HCT116 (cell line): ENCODE data around the gene CA5B. TPM values are rescaled to one million over a fixed set of nuclear protein-coding genes. Genes with fewer than 3 reads are reported as not detected.

ENCODE experiments used
- ATAC-seq: fragments of 200-7000 bp; cut with Tn5 transposase; 2 replicates; pipeline ENCODE4 v1.9.1; 2020; ENCODE audit warnings: mild to moderate bottlenecking, moderate library complexity
- BruUV-seq: library from RNA; stranded (reverse); fragments of 400-500 nt; replicated peaks from 2 replicates; lab custom pipeline; 2021; lab: Mats Ljungman, UMichigan
- CTCF ChIA-PET: fragments of 300-600 bp; sonication (Branson Sonifier 250); formaldehyde crosslinking; loops from one replicate; lab custom pipeline; 2021; ENCODE audit warnings: antibody characterized with exemption; lab: Charles Lee
- POLR2A ChIA-PET: fragments of 300-600, 350-600 bp; sonication (Branson Sonifier 250); formaldehyde crosslinking; loops from one replicate; lab custom pipeline; 2021; ENCODE audit warnings: antibody characterized with exemption; lab: Charles Lee
- RAD21 ChIA-PET, 2 experiments: fragments of 300-600 bp; sonication (Branson Sonifier 250); formaldehyde crosslinking; loops; one replicate each; lab custom pipeline; 2023; ENCODE audit warnings: low total read pairs in 2 of 2; ENCODE audit not compliant: uncharacterized antibody in 2 of 2, unreplicated experiment in 2 of 2, low non-redundant PET in 1 of 2; lab: Charles Lee
- DNase-seq: peaks from one replicate; pipeline ENCODE4 v3.0.0-alpha.2; 2010; ENCODE audit warnings: low read depth, low spot score
- H2AFZ ChIP-seq: fragments of 200-600 bp; shearing (Covaris generic), sonication (generic); 2 replicates; pipeline ENCODE4 v1.6.1; 2017; ENCODE audit warnings: low read depth, mixed run types, mixed read lengths, antibody characterized with exemption, low read length; ENCODE audit not compliant: poor library complexity, severe bottlenecking
- H3K27ac ChIP-seq: 2 replicates; pipeline ENCODE4 v1.5.1; 2012; ENCODE audit warnings: low read depth, low read length
- H3K27me3 ChIP-seq: fragments of 200-600 bp; sonication (generic); 2 replicates; pipeline ENCODE4 v1.6.1; 2016; ENCODE audit warnings: mixed run types, low read length, mixed read lengths; ENCODE audit not compliant: insufficient read depth
- H3K36me3 ChIP-seq, 2 experiments: fragments of 200-500 bp in 1 of 2; fragments of 200-600 bp in 1 of 2; sonication (Bioruptor generic) in 1 of 2; sonication (generic) in 1 of 2; 2 replicates each; pipeline versions ENCODE4 v1.5.1 to v1.6.1; 2014 to 2016; ENCODE audit warnings: low read length in 2 of 2, inconsistent platforms in 1 of 2, mixed read lengths in 1 of 2, mixed run types in 1 of 2; ENCODE audit not compliant: insufficient read depth in 2 of 2, control insufficient read depth in 1 of 2
- H3K4me1 ChIP-seq, 2 experiments: fragments of 200-600 bp in 1 of 2; sonication (generic) in 1 of 2; 2 replicates each; pipeline versions ENCODE4 v1.5.1 to v1.6.1; 2012 to 2017; ENCODE audit warnings: low read length in 2 of 2, inconsistent platforms in 1 of 2, mild to moderate bottlenecking in 1 of 2, mixed read lengths in 1 of 2, mixed run types in 1 of 2, moderate library complexity in 1 of 2; ENCODE audit not compliant: insufficient read depth in 2 of 2, control insufficient read depth in 1 of 2
- H3K4me2 ChIP-seq: fragments of 200-600 bp; sonication (generic); 2 replicates; pipeline ENCODE4 v1.6.1; 2017; ENCODE audit warnings: mixed run types, low read length, mixed read lengths
- H3K4me3 ChIP-seq, 2 experiments: fragments of 200-600 bp in 1 of 2; sonication (generic) in 1 of 2; replicated peaks in 1 of 2; 2 replicates each; pipeline ENCODE4 v1.5.1; 2011 to 2016; ENCODE audit warnings: low read length in 2 of 2, control low read depth in 1 of 2, low read depth in 1 of 2, mild to moderate bottlenecking in 1 of 2, mixed read lengths in 1 of 2, mixed run types in 1 of 2
- H3K79me2 ChIP-seq: fragments of 200-600 bp; sonication (generic); 2 replicates; pipeline ENCODE4 v1.6.1; 2017; ENCODE audit warnings: mild to moderate bottlenecking, mixed run types, low read length, moderate library complexity, mixed read lengths; ENCODE audit not compliant: insufficient read depth
- H3K9ac ChIP-seq: fragments of 200-600 bp; sonication (generic); 2 replicates; pipeline ENCODE4 v1.6.1; 2016; ENCODE audit warnings: low read length, mixed read lengths
- H3K9me2 ChIP-seq: fragments of 200-600 bp; sonication (generic), shearing (Covaris generic); 2 replicates; pipeline ENCODE4 v1.6.1; 2017; ENCODE audit warnings: mixed run types, mild to moderate bottlenecking, moderate library complexity; ENCODE audit not compliant: insufficient read depth
- H3K9me3 ChIP-seq, 2 experiments: fragments of 200-500 bp in 1 of 2; fragments of 200-600 bp in 1 of 2; sonication (Bioruptor generic) in 1 of 2; sonication (generic) in 1 of 2; 2 replicates each; pipeline ENCODE4 v1.6.1; 2014 to 2017; ENCODE audit warnings: low read length in 2 of 2, mixed read lengths in 2 of 2, inconsistent platforms in 1 of 2, low read depth in 1 of 2, mild to moderate bottlenecking in 1 of 2, mixed run types in 1 of 2, moderate library complexity in 1 of 2; ENCODE audit not compliant: control insufficient read depth in 1 of 2, insufficient read depth in 1 of 2
- H4K20me1 ChIP-seq: fragments of 200-600 bp; sonication (generic), shearing (Covaris generic); 2 replicates; pipeline ENCODE4 v1.6.1; 2017; ENCODE audit warnings: mixed run types, mild to moderate bottlenecking, moderate library complexity; ENCODE audit not compliant: insufficient read depth
- CBX3 ChIP-seq: IDR thresholded peaks from 2 replicates; pipeline ENCODE4 v1.6.1; 2012; ENCODE audit warnings: low read depth
- EGR1 ChIP-seq: IDR thresholded peaks from 2 replicates; pipeline ENCODE4 v1.6.1; 2012; ENCODE audit warnings: low read depth
- ELF1 ChIP-seq: IDR thresholded peaks from 2 replicates; pipeline ENCODE4 v1.6.1; 2012; ENCODE audit warnings: low read depth, borderline replicate concordance
- EZH2 ChIP-seq: fragments of 200-600 bp; sonication (generic); IDR thresholded peaks from 2 replicates; pipeline ENCODE4 v1.6.1; 2017; ENCODE audit warnings: antibody characterized with exemption, mixed run types
- EZH2phosphoT487 ChIP-seq: fragments of 200-600 bp; IDR thresholded peaks from 2 replicates; pipeline ENCODE4 v1.6.1; 2018; ENCODE audit warnings: antibody characterized with exemption, borderline replicate concordance
- FOSL1 ChIP-seq: IDR thresholded peaks from 2 replicates; pipeline ENCODE4 v1.6.1; 2012; ENCODE audit warnings: low read depth
- POLR2A ChIP-seq: IDR thresholded peaks from 2 replicates; pipeline ENCODE4 v1.7.0; 2011; ENCODE audit warnings: borderline replicate concordance; ENCODE audit not compliant: insufficient read depth, insufficient read length; ENCODE audit errors: extremely low read depth
- POLR2AphosphoS5 ChIP-seq: IDR thresholded peaks from 2 replicates; pipeline ENCODE4 v1.6.1; 2011; ENCODE audit warnings: mild to moderate bottlenecking, low read depth, low read length, moderate library complexity
- SRF ChIP-seq: IDR thresholded peaks from 2 replicates; pipeline ENCODE4 v1.6.1; 2012; ENCODE audit warnings: low read depth
- TCF7L2 ChIP-seq: IDR thresholded peaks from 2 replicates; pipeline ENCODE4 v1.7.0; 2011; ENCODE audit warnings: borderline replicate concordance, inconsistent platforms; ENCODE audit not compliant: insufficient read depth, insufficient read length; ENCODE audit errors: extremely low read depth
- ZFX ChIP-seq: fragments of 450-650 bp; IDR thresholded peaks from 2 replicates; pipeline ENCODE4 v1.6.1; 2017
- ZNF274 ChIP-seq: fragments of 200-500 bp; sonication (Bioruptor generic); IDR thresholded peaks from 2 replicates; pipeline ENCODE4 v1.6.1; 2014; ENCODE audit warnings: mild to moderate bottlenecking, low read depth, low read length, inconsistent platforms
- intact Hi-C: fragments of 100-400 bp; cut with micrococcal nuclease; formaldehyde crosslinking; loops from 2 replicates; pipeline ENCODE4 v1.10.0; 2022
- total RNA-seq: library from RNA; stranded (reverse); gene quantifications from one replicate; pipeline ENCODE4 v1.2.1, GENCODE V29; 2021; ENCODE audit not compliant: unreplicated experiment
- TF ChIP-seq, protein P1 (sequence below): IDR thresholded peaks from 2 replicates; pipeline ENCODE4 v1.6.1; 2012; ENCODE audit warnings: low read depth
- TF ChIP-seq, protein P2 (sequence below), 3 experiments: fragments of 200-600 bp in 1 of 3; sonication (generic) in 1 of 3; IDR thresholded peaks in 2 of 3; conservative IDR thresholded peaks in 1 of 3; 2 replicates each; pipeline ENCODE4 v1.5.1; 2012 to 2017; ENCODE audit warnings: low read depth in 2 of 3, low read length in 2 of 3, antibody characterized with exemption in 1 of 3, borderline replicate concordance in 1 of 3, control low read depth in 1 of 3, mild to moderate bottlenecking in 1 of 3, mixed read lengths in 1 of 3, mixed run types in 1 of 3, moderate library complexity in 1 of 3; ENCODE audit not compliant: insufficient read depth in 1 of 3
- TF ChIP-seq, protein P3 (sequence below): IDR thresholded peaks from 2 replicates; pipeline ENCODE4 v1.6.1; 2012
- TF ChIP-seq, protein P4 (sequence below): IDR thresholded peaks from 2 replicates; pipeline ENCODE4 v1.6.1; 2011; ENCODE audit warnings: mild to moderate bottlenecking, low read length, moderate library complexity; ENCODE audit not compliant: insufficient replicate concordance; ENCODE audit errors: extremely low read depth

The CA5B gene
- total RNA-seq, 1 experiment from 2014 or later, result 5.5 TPM

DNA sequence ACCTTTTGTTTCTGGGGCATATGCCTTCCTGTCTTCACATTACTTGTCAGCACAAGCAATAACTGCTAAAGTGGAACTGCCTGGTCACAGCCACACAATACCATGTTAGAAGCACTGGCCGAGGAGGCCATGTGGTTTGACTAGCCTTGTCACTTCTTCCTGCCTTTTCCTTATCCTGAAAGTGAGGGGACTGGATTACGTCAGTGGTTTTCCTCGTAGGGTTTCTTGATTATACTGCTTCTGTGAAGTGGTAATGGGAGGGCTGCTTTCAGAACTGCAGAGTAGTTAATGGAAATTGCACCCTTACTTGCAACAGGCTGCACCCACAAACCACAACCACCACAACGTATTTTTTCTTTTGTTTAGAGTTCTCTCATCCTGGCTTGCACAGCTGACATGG is 78.8 kb downstream of the CA5B start:
- Histone ChIP-seq H3K79me2 (no peaks in the 10 kb centered on the region), H3K4me1 (no peaks in the 10 kb centered on the region), H3K9me3 (no peaks in the 10 kb centered on the region), H4K20me1 (no peaks in the 10 kb centered on the region), H3K36me3 (peaks cover 0 to 5% of the 10 kb centered on the region in 2 experiments; a peak in 1 of 4 replicates), H3K27ac (no peak overlapping the region), H3K27me3 (no peaks in the 10 kb centered on the region), H3K4me2 (no peak overlapping the region), H2AFZ (no peak overlapping the region), H3K9ac (no peak overlapping the region), H3K9me2 (no peaks in the 10 kb centered on the region), H3K4me3 (no peak overlapping the region)
- no TSS peak for BruUV-seq
- TF ChIP-seq POLR2AphosphoS5 (no peak), ZFX (no peak), EZH2 (no peak), EGR1 (no peak), FOSL1 (no peak), ZNF274 (no peak), POLR2A (no peak), CBX3 (no peak), SRF (no peak), ELF1 (no peak), TCF7L2 (no peak), EZH2phosphoT487 (no peak)
- TF ChIP-seq, protein P1, sequence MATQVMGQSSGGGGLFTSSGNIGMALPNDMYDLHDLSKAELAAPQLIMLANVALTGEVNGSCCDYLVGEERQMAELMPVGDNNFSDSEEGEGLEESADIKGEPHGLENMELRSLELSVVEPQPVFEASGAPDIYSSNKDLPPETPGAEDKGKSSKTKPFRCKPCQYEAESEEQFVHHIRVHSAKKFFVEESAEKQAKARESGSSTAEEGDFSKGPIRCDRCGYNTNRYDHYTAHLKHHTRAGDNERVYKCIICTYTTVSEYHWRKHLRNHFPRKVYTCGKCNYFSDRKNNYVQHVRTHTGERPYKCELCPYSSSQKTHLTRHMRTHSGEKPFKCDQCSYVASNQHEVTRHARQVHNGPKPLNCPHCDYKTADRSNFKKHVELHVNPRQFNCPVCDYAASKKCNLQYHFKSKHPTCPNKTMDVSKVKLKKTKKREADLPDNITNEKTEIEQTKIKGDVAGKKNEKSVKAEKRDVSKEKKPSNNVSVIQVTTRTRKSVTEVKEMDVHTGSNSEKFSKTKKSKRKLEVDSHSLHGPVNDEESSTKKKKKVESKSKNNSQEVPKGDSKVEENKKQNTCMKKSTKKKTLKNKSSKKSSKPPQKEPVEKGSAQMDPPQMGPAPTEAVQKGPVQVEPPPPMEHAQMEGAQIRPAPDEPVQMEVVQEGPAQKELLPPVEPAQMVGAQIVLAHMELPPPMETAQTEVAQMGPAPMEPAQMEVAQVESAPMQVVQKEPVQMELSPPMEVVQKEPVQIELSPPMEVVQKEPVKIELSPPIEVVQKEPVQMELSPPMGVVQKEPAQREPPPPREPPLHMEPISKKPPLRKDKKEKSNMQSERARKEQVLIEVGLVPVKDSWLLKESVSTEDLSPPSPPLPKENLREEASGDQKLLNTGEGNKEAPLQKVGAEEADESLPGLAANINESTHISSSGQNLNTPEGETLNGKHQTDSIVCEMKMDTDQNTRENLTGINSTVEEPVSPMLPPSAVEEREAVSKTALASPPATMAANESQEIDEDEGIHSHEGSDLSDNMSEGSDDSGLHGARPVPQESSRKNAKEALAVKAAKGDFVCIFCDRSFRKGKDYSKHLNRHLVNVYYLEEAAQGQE, result no peak
- TF ChIP-seq, protein P2, sequence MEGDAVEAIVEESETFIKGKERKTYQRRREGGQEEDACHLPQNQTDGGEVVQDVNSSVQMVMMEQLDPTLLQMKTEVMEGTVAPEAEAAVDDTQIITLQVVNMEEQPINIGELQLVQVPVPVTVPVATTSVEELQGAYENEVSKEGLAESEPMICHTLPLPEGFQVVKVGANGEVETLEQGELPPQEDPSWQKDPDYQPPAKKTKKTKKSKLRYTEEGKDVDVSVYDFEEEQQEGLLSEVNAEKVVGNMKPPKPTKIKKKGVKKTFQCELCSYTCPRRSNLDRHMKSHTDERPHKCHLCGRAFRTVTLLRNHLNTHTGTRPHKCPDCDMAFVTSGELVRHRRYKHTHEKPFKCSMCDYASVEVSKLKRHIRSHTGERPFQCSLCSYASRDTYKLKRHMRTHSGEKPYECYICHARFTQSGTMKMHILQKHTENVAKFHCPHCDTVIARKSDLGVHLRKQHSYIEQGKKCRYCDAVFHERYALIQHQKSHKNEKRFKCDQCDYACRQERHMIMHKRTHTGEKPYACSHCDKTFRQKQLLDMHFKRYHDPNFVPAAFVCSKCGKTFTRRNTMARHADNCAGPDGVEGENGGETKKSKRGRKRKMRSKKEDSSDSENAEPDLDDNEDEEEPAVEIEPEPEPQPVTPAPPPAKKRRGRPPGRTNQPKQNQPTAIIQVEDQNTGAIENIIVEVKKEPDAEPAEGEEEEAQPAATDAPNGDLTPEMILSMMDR (IDR thresholded peaks at IDR 0.05 in 2 of 3, conservative IDR thresholded peaks at IDR 0.05 in 1 of 3; ENCODE audit: borderline replicate concordance in 1 of 3, insufficient read depth in 1 of 3, low read depth in 2 of 3, low read length in 2 of 3), result no peak
- TF ChIP-seq, protein P3, sequence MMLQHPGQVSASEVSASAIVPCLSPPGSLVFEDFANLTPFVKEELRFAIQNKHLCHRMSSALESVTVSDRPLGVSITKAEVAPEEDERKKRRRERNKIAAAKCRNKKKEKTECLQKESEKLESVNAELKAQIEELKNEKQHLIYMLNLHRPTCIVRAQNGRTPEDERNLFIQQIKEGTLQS, result no peak
- TF ChIP-seq, protein P4, sequence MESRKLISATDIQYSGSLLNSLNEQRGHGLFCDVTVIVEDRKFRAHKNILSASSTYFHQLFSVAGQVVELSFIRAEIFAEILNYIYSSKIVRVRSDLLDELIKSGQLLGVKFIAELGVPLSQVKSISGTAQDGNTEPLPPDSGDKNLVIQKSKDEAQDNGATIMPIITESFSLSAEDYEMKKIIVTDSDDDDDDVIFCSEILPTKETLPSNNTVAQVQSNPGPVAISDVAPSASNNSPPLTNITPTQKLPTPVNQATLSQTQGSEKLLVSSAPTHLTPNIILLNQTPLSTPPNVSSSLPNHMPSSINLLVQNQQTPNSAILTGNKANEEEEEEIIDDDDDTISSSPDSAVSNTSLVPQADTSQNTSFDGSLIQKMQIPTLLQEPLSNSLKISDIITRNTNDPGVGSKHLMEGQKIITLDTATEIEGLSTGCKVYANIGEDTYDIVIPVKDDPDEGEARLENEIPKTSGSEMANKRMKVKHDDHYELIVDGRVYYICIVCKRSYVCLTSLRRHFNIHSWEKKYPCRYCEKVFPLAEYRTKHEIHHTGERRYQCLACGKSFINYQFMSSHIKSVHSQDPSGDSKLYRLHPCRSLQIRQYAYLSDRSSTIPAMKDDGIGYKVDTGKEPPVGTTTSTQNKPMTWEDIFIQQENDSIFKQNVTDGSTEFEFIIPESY, result no peak
- RAD21 ChIA-PET, result no interaction called here
- no peak for DNase-seq
- intact Hi-C loops, result no loop called here
- POLR2A ChIA-PET, result no interaction called here
- CTCF ChIA-PET, result no interaction called here
- no peak for ATAC-seq
